Upper lobe of left lung (tissue), 6 donors: ENCODE data around the gene RUVBL2. TPM values are rescaled to one million over a fixed set of nuclear protein-coding genes. Genes with fewer than 3 reads are reported as not detected.
"Not testable (repeated sequence)": the region's sequence is repeated elsewhere in the genome, so short reads cannot be mapped to it uniquely, and the experiment has no call there.

ENCODE experiments used
- ATAC-seq, 2 donors: fragments of 200-7000 bp; cut with Tn5 transposase; one replicate each; pipeline ENCODE4 v1.9.1; 2022; ENCODE audit warnings: mild to moderate bottlenecking in 2 of 2, moderate library complexity in 2 of 2; ENCODE audit not compliant: low FRiP score in 2 of 2
- DNase-seq, 2 donors: peaks; one replicate each; pipeline ENCODE4 v3.0.0-alpha.2; 2019 to 2020
- H3K27ac ChIP-seq, 4 donors: fragments of 200-600 bp; sonication (generic); one replicate each; pipeline ENCODE4 v1.5.1; 2016 to 2019
- H3K27me3 ChIP-seq, 4 donors: fragments of 200-600 bp; sonication (generic); one replicate each; pipeline ENCODE4 v1.5.1; 2017 to 2019
- H3K36me3 ChIP-seq, 4 donors: fragments of 200-600 bp; sonication (generic); one replicate each; pipeline ENCODE4 v1.5.1; 2016 to 2019
- H3K4me1 ChIP-seq, 4 donors: fragments of 200-600 bp; sonication (generic); one replicate each; pipeline ENCODE4 v1.5.1; 2018 to 2019
- H3K4me3 ChIP-seq, 4 donors: fragments of 200-600 bp; sonication (generic); one replicate each; pipeline ENCODE4 v1.5.1; 2017 to 2019; ENCODE audit warnings: mild to moderate bottlenecking in 2 of 4, moderate library complexity in 1 of 4
- H3K9me3 ChIP-seq, 4 donors: fragments of 200-600 bp; sonication (generic); one replicate each; pipeline ENCODE4 v1.5.1; 2018 to 2019
- EP300 ChIP-seq, 4 donors: sonication (generic); formaldehyde crosslinking; IDR thresholded peaks; one replicate each; pipeline ENCODE4 v1.5.1; 2017; ENCODE audit warnings: antibody characterized with exemption in 4 of 4, control low read depth in 2 of 4
- POLR2A ChIP-seq, 4 donors: fragments of 450-650 bp; IDR thresholded peaks; one replicate each; pipeline ENCODE4 v1.5.1; 2016 to 2017; ENCODE audit warnings: antibody characterized with exemption in 4 of 4, mild to moderate bottlenecking in 2 of 4
- POLR2AphosphoS5 ChIP-seq, 2 donors: sonication (generic); formaldehyde crosslinking; IDR thresholded peaks; one replicate each; pipeline ENCODE4 v1.5.1; 2017; ENCODE audit warnings: antibody characterized with exemption in 2 of 2
- WGBS, 2 donors: methylation state at CpG; one replicate each; pipeline ENCODE4 v1.1.5; 2017 to 2018; 5-methylcytosine and 5-hydroxymethylcytosine counted together
- total RNA-seq, 6 donors: library from RNA; depleted of rRNA in 4 of 6; stranded (reverse); fragments of >200 nt in 4 of 6; gene quantifications; one replicate each; pipeline versions ENCODE4 v1.1.0 to v1.2.1, GENCODE V29; 2016 to 2021
- TF ChIP-seq, protein P1 (sequence below), 6 experiments: fragments of 450-650 bp in 4 of 6; fragments of 200-600 bp in 2 of 6; sonication (generic) in 2 of 6; IDR thresholded peaks; one replicate each; pipeline ENCODE4 v1.5.1; 2016 to 2019; ENCODE audit warnings: antibody characterized with exemption in 6 of 6
- donor health status: DM: no; HTN: no; CAD: no; lungs with moderate emphysema.
- donor health status: DM: no; HTN: yes; CAD: no; lungs with severe emphysema.

RUVBL2 gene
- total RNA-seq, 6 donors from 2014 or later, result 45.7 to 105 (median 70.6) TPM

DNA sequence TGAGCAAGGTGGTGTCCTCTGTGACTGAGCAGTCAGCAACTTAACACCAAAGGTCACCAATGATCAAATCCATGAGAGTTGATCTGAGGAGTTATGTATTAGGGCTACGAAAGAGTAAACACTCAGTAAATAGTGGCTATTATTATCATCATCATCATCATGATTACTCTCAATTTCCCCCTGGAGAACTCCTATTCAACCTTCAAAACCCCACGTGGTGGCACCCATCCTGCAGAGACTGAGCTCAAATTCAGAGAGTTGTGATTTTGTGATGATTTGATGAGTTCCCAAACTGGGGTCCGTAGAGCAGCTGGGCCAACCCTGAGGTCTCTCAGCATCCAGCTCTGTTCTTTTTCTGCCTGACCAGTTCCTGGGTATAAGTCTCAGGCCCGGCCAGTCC, 56.1 kb downstream of the RUVBL2 start:
- ATAC-seq, DNase-seq: not testable (repeated sequence)

DNA sequence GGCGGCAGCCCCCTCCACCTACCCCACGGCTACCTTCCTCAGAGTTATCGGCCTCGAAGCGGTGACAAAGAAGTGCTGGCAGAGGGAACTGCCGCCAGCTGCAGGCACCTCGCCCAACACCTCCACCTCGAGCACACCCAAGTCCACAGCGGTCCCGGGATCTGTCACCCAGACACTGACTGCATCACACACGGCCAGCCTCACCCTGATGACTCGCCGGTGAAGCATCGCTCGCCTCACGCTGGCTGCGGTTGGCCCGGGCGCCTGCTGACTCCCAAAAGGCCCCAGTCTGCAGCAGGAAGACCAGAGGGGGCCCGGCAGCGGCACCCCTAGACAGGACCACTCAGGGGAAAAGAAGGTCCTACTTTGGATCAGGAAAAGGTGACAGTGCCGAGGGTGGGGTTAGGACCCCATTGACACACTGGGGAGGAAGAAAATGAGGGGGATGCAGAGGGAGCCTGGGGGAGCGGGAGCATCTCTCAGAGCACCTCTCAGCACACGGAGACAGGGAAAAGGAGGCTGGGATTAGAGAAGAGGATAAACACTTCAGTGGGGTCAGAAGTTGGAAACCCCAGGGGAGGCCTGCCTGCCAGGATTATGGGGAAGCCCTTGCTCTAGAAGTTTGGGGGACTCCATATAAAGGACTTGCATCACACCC, 56.8 kb downstream of the RUVBL2 start:
- H3K4me1 ChIP-seq, result not testable (repeated sequence)

More for the DNA sequence above, 56.1 kb downstream of the RUVBL2 start:
- not testable (repeated sequence) for H3K9me3 ChIP-seq, H3K27ac ChIP-seq, H3K4me3 ChIP-seq, H3K27me3 ChIP-seq, H3K36me3 ChIP-seq, H3K4me1 ChIP-seq
- WGBS, 2 donors, result 86 to 88% methylated on average over 2 to 4 of the region's 4 CpGs

DNA sequence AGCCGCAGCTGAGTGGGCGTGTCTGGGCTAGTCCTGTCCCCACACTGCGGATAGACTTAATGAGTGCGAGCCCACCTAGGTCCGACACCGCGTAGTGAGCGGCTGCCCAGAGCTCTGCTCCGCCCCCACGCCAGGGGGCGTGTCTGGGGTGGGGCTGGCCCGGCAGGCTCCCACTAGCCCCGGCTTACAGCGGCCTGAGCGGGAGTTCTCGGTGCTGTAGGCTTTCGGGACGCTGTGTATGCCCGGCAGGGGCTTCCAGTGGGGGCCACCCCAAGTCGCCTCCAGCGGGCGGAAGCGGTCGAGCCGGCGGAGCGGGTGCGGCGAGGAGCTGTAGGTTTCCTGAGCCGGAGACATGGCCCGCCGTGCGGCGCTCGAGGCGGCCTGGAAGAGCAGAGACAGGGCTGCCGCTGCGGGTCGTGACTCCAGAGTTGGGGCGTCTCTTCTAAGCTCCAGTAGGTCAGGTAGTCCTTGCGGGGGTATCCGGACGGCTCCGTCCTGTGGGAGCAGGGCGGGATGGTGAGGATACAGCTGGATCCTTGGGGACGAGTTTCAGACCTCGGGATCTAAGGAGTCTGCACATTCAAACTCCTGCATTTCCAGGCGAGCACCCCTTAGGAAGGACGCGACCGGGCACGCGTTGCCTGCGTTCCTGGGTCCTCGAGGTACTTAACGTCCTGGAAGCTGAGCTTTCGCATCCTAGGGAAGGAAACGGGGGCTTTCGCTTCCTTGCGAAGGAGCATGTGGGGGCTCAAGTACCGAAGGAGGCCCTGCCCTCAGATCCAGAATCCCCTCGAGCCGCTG, 62.6 kb downstream of the RUVBL2 start:
- Histone ChIP-seq H3K27ac (peak overlapping the region in 1 of 4 donors; percentile 40), H3K9me3 (no peaks in the 10 kb centered on the region), H3K4me1 (peaks cover 16 to 27% (median 22%) of the 10 kb centered on the region in 4 donors), H3K27me3 (peaks cover 0 to 13% (median 3%) of the 10 kb centered on the region in 4 donors), H3K4me3 (peak overlapping the region; percentile 43 to 55 (median 50)), H3K36me3 (no peaks in the 10 kb centered on the region)
- no peak for TF ChIP-seq POLR2AphosphoS5 (IDR thresholded peaks at IDR 0.05)
- TF ChIP-seq, protein P1, sequence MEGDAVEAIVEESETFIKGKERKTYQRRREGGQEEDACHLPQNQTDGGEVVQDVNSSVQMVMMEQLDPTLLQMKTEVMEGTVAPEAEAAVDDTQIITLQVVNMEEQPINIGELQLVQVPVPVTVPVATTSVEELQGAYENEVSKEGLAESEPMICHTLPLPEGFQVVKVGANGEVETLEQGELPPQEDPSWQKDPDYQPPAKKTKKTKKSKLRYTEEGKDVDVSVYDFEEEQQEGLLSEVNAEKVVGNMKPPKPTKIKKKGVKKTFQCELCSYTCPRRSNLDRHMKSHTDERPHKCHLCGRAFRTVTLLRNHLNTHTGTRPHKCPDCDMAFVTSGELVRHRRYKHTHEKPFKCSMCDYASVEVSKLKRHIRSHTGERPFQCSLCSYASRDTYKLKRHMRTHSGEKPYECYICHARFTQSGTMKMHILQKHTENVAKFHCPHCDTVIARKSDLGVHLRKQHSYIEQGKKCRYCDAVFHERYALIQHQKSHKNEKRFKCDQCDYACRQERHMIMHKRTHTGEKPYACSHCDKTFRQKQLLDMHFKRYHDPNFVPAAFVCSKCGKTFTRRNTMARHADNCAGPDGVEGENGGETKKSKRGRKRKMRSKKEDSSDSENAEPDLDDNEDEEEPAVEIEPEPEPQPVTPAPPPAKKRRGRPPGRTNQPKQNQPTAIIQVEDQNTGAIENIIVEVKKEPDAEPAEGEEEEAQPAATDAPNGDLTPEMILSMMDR (IDR thresholded peaks at IDR 0.05), result peak in 4 of 6 experiments; percentile 34 to 43 (median 36)
- 3% methylated on average over 52 of the region's 63 CpGs; no CpG with 5 or more reads in 1 of the 2 donors for WGBS, 2 donors
- DNase-seq, result peak; percentile 57 to 93
- peak; percentile 87 to 91 for ATAC-seq

More for the DNA sequence above, 56.8 kb downstream of the RUVBL2 start:
- not testable (repeated sequence) for ATAC-seq, H3K27ac ChIP-seq, H3K27me3 ChIP-seq, H3K4me3 ChIP-seq, H3K9me3 ChIP-seq, H3K36me3 ChIP-seq, DNase-seq
- WGBS, 2 donors, result 66 to 84% methylated on average over 4 to 23 of the region's 24 CpGs

DNA sequence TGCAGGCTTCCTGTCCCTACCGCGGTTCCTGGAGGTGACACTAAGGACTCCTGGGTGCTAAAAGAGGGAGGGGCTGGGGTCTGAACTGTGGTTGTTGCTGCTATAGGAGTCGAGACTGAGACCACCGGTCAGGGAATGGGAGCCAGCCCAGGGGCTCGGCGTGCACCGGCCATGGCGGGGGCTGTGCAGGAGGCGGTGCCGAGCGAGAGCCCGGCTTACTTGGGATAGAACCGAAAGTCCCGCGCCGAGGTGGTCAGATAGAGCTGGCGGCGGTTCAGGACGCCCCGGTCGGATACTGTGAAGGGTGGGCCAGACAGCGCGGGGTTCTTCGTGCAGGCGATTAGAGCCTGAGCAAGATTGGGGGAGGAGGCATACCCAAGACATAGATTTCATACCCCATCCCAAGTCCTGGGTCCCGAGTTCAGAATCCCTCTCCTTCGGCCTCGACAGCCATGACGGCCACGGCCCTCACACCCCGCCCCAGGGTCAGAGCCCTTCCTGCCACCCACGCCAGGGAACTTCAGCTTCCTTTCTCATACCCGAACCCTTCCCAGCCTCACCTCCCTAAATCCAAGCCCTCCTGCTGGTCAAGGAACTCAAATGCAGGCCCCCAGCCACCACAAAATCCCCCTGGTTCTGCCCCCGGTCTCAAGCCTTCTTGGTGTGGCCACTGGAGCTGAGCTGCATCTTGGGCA, 63.4 kb downstream of the RUVBL2 start:
- peak in 1 of 2 donors; percentile 81 for DNase-seq
- Histone ChIP-seq H3K4me3 (peak overlapping the region; percentile 38 to 55 (median 50)), H3K27me3 (peaks cover 0 to 13% (median 3%) of the 10 kb centered on the region in 4 donors), H3K4me1 (peaks cover 16 to 27% (median 22%) of the 10 kb centered on the region in 4 donors)
- not testable (repeated sequence) for H3K27ac ChIP-seq, H3K9me3 ChIP-seq, H3K36me3 ChIP-seq
- 6 to 12% methylated on average over 7 to 34 of the region's 34 CpGs for WGBS, 2 donors
- ATAC-seq, result peak; percentile 16 to 54

DNA sequence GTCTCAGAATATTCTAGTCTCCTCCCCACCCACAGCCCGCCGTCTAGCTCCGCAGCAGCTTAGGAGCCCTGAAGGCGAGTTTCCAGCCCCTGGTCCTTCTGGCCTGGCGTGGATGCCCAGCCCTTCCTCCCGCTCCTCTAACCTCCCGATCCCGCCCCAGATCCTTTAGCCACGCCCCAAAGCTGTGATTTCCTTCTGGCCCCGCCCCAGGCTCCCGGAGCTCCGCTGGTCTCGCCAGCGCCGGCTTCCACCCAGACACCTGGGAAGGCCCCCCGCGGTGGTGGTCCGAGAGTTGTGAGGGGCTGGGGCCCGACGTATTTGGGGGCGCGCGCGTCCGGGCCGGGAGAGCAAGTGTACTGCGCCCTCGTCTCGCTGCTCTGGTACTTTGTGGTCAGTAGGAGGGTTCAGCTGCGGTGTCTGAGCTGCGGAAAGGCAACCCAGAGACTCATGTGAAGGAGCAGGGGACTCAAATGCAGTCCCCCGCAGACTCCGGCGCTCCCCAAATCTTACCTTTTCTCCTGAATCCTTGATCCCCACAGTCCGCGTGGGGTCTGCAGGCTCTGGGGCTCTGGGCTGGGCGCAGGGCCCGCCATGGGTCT, 64.0 kb downstream of the RUVBL2 start, which contains the start of gene CGB7:
Gene CGB7 (minus strand): TSS at position 114 of the 599 bp plus-strand sequence. CDS start 2,374 bp downstream, outside the sequence.
- ATAC-seq (peak; percentile 80 to 86), DNase-seq (peak; percentile 70 to 86)
- Histone ChIP-seq H3K4me1 (peaks cover 16 to 27% (median 22%) of the 10 kb centered on the region in 4 donors), H3K9me3 (no peaks in the 10 kb centered on the region), H3K36me3 (no peaks in the 10 kb centered on the region), H3K4me3 (peak within 1 kb of the TSS; percentile 38 to 55 (median 50)), H3K27ac (no peak within 1 kb of the TSS), H3K27me3 (peaks cover 0 to 13% (median 3%) of the 10 kb centered on the region in 4 donors)
- 4 to 9% methylated on average over 7 to 29 of the region's 38 CpGs for WGBS, 2 donors
- TF ChIP-seq POLR2AphosphoS5 (IDR thresholded peaks at IDR 0.05), result no peak

DNA sequence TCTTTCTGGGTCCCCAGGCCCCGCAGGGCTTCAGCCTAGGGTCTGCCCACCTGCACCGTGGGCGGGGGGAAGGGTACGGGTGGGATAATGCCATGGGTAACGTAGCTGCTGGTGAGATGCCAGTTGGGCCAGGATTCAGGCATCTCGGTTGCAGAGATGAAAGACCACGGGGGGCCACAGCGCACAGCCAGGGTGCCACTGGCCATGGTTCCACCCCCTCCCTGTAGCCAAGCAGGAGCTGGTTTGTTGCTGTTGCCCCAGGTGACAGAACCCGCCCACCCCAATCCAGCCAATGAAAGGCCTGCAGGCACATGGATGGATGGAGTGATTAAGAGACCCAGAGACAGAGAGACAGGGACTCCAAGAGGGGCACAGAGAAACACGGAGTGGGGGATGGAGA, 64.9 kb downstream of the RUVBL2 start:
- WGBS, 2 donors, result 40 to 52% methylated on average over 7 to 10 of the region's 10 CpGs
- Histone ChIP-seq H3K4me3 (no peak overlapping the region), H3K9me3 (no peaks in the 10 kb centered on the region), H3K4me1 (peaks cover 16 to 27% (median 22%) of the 10 kb centered on the region in 4 donors), H3K27ac (no peak overlapping the region), H3K27me3 (peaks cover 0 to 15% (median 3%) of the 10 kb centered on the region in 4 donors), H3K36me3 (no peaks in the 10 kb centered on the region)
- DNase-seq (no peak), ATAC-seq (no peak)
- TF ChIP-seq POLR2AphosphoS5 (IDR thresholded peaks at IDR 0.05) (no peak), EP300 (IDR thresholded peaks at IDR 0.05) (no peak), POLR2A (IDR thresholded peaks at IDR 0.05) (no peak)
- TF ChIP-seq, protein P1 (IDR thresholded peaks at IDR 0.05), result no peak
